HG02642 (cell line): Measurements from ENCODE around the gene HNF1B.

ENCODE experiments used
- ATAC-seq: cut with Tn5 transposase; IDR thresholded peaks from one replicate; pipeline ENCODE4 v1.9.1; 2021; ENCODE audit warnings: mild to moderate bottlenecking; ENCODE audit not compliant: unreplicated experiment, poor library complexity

The HNF1B gene

GRCh38 chr17:37737971-37738370, 6.9 kb downstream of the HNF1B start:
- no peak for ATAC-seq

DNA sequence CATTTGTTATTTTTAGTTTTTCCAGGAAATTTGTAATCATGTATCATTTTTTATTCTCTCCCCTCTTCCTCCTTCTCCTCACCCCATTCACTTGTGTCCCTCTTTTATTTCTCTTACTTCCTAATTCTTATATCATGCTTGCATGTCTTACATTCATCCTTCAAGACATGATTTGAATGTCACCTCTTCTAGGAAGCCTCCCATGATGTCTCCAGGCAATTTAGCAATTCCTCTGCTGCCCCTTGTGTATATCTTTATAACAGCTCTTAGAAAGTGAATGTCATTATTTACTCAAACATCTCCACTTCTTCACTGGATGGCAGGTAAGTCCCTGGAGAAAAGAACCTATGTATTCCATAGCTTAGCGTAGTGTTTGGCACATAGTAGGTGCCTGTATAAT, 7.8 kb downstream of the HNF1B start:
- ATAC-seq, result no peak

- ATAC-seq, result no peak
These were observed 8.4 kb downstream of the HNF1B start for GRCh38 chr17:37736428-37736827.

DNA sequence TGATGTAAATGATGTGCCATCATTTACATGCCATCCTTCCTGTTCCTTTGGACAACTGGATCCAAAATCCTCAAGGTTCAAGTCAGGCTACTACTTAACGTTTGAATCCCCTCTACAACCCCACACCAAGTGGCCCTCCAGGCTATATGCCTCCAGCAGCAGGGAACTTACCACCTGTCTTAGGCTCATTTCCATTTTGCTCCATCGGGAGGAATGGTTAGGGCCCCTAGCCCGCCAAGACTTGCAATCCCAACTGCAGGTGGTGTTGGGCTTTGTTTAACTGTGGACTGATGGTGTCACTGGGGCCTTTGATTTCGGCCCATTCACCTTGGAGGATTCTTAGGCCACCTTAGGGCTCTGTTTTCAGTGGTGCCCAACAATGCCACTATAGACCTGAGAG, 9.7 kb downstream of the HNF1B start:
- no peak for ATAC-seq

DNA sequence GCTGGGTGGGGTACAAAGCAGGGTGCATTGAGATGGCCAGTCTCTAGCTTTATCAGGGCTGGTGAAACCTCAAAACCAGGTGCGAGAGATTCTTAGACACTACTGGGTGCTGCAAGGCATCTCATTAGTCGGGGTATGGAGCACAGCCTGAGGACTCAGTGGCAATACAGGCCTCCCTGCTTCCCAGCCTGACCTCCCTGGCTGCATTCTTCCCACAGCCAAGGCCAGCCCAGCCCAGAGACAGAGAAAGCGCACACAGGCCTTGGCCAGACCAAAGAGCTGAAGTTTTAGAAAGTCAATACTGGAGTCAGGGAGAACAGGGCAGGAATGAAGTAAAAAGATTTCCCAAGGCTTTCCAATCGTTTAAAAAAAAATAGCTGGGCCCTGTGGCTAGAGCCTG, 12.5 kb downstream of the HNF1B start:
- ATAC-seq, result no peak

DNA sequence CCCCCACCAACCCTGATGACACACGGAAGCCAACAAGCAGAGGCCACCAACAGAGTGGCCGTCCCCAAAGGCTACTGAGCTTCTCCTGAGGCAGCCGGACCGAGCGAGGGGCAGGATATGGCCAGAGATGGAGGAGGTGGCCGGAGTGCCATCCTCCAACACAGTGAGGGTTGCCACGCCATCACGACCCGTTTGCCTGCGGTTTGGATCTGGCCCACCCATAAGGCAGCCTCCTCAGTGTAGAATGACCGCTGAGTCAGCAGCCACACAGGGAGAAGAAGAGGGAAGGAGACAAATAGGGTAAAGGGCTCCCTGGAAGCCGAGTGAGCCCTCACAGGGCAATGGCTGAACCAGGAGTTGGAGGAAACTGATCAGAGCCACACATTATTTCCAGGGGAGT, 13.8 kb downstream of the HNF1B start:
- no peak for ATAC-seq

GRCh38 chr17:37729905-37730304, 15.0 kb downstream of the HNF1B start:
- no peak for ATAC-seq

- ATAC-seq, result no peak
These were observed 17.8 kb downstream of the HNF1B start for GRCh38 chr17:37726891-37727675.

DNA sequence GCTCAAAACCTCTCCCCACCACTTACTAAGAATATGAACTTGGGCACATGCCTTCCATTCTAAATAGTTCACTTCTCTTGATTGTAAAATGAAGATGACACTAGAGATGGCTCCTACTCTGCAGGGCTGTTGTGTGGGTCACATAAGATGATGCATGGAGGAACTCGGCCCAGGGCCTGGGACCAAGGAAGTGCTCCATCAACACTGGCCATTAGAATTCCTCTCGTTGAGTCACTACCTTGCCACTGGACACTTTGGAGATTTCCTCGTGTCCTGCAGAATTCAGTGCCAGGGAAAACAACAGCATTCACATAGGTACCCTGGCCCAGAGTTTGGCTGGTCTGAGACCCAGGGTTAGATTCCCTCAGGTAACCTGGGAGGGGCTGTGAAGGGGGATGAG, 18.6 kb downstream of the HNF1B start:
- no peak for ATAC-seq

DNA sequence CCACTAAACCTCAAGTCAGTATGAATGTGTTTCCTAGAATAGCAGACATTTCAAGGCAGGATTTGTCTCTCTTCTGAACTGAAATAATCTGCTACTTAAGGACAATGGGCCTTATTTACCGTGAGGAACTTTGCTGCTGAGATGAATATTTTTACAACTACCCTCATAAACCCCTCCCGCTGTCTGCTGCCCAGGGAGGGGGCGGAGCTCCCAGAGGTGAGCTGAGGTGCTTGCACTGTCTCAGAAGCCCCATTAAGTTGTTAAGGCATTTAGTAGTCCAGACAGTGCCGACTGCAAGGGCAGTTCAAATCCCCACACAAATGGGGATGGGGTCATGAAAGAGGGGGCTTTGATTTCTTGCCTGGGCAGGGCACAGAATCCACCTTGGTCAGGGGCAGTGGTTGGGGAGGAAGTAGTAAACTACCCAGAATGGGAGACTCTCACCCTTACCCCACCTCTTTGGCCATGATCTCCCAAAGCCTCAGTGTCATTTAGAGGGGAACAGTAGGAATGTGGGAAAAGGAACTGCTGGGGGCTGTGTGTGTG, 19.2 kb downstream of the HNF1B start:
- ATAC-seq, result no peak

DNA sequence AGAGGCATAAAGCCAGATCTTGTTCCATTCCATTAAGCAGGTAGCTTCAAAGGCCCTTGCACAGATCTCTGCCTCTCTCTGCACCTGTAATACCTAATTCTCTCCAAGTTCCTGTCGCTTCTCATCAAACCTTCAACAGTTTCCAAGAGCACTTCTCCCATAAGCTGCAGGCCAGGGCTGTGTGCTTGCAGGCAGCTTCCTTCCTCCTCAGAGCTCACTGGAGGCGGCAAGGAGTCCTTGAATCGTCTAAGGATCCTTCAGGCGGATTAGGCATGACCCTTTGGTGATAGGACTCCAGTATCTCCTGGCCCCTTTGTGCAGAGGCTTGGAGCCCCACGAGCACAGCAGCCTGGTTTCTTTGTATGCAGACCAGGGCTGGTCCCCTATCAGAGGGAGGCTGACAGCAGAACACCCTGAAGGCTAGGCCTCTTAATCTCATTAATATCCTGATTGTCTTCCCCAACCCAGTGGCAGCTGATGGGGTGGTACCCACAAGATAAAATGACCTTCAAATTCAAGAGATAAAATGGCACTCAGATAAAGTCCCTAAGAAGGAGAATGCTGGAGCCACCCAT, 19.8 kb downstream of the HNF1B start:
- ATAC-seq, result no peak

GRCh38 chr17:37720989-37721388, 23.9 kb downstream of the HNF1B start:
- no peak for ATAC-seq

- ATAC-seq, result no peak
These were observed 25.0 kb downstream of the HNF1B start for GRCh38 chr17:37719866-37720265.

GRCh38 chr17:37718324-37719048, 26.4 kb downstream of the HNF1B start:
- ATAC-seq, result no peak

- ATAC-seq, result no peak
These were observed 27.1 kb downstream of the HNF1B start for GRCh38 chr17:37717627-37718323.

DNA sequence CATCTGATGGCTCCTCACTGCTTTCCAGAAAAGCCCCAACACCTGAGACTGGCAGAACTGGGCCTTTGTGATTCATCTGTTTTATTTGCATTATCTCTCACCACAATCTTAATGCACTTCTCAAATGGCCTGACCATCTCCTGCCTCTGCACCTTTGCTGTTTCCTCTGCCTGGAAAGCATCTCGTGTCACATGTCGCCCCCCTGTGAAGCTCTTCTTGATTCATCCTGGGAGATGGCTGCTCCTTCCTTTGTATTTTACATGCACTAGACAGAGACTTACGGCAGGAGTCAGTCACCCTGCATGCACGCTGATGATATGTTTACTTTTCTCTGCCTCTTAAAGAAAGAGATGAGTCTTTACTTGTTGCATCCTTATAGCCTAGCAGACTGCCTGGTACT, 30.0 kb downstream of the HNF1B start:
- ATAC-seq, result no peak

- ATAC-seq, result no peak
These were observed 31.2 kb downstream of the HNF1B start for GRCh38 chr17:37713624-37714023.

- ATAC-seq, result no peak
These were observed 31.8 kb downstream of the HNF1B start for GRCh38 chr17:37713028-37713431.

GRCh38 chr17:37711113-37711512, 33.7 kb downstream of the HNF1B start:
- ATAC-seq, result no peak

- no peak for ATAC-seq
These were observed 34.4 kb downstream of the HNF1B start for GRCh38 chr17:37710344-37710886.
